ENCODE results near the gene EEFSEC.

Gene EEFSEC

DNA sequence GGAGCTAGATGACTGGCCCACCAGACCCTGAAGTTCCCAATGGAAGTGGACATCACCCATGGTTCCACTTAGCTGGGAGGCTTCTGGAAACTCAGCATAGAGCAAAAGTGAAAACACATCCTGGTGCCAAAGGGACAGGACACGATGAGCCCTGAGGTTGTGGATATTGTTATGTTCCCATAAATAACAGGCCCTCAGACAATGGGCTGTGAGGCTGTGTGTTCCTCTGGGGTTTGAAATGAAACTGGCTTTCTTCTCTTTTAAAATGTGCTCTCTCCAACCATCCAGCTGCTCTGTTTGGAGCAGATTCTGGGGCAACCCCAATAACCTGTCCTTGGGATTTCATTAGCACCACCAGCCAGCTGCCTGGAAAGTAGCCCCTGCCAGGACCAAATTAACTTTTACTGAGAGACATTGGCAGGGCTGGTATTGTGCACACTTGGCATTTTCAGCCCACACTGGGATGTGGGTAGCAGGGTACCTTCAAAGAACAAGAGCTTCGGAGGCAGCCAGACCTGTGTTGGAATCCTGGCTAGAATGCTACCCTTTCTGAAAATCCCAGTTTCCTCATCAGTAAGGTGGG, 215.9 kb downstream of the EEFSEC start:
- TF ChIP-seq, protein P1, sequence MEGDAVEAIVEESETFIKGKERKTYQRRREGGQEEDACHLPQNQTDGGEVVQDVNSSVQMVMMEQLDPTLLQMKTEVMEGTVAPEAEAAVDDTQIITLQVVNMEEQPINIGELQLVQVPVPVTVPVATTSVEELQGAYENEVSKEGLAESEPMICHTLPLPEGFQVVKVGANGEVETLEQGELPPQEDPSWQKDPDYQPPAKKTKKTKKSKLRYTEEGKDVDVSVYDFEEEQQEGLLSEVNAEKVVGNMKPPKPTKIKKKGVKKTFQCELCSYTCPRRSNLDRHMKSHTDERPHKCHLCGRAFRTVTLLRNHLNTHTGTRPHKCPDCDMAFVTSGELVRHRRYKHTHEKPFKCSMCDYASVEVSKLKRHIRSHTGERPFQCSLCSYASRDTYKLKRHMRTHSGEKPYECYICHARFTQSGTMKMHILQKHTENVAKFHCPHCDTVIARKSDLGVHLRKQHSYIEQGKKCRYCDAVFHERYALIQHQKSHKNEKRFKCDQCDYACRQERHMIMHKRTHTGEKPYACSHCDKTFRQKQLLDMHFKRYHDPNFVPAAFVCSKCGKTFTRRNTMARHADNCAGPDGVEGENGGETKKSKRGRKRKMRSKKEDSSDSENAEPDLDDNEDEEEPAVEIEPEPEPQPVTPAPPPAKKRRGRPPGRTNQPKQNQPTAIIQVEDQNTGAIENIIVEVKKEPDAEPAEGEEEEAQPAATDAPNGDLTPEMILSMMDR (conservative IDR thresholded peaks at IDR 0.05; ENCODE audit: low read depth, low read length) = no peak
- H3K4me3 ChIP-seq (ENCODE audit: low read length) = no peak overlapping the region
- no peak for DNase-seq (ENCODE audit: low read depth)

DNA sequence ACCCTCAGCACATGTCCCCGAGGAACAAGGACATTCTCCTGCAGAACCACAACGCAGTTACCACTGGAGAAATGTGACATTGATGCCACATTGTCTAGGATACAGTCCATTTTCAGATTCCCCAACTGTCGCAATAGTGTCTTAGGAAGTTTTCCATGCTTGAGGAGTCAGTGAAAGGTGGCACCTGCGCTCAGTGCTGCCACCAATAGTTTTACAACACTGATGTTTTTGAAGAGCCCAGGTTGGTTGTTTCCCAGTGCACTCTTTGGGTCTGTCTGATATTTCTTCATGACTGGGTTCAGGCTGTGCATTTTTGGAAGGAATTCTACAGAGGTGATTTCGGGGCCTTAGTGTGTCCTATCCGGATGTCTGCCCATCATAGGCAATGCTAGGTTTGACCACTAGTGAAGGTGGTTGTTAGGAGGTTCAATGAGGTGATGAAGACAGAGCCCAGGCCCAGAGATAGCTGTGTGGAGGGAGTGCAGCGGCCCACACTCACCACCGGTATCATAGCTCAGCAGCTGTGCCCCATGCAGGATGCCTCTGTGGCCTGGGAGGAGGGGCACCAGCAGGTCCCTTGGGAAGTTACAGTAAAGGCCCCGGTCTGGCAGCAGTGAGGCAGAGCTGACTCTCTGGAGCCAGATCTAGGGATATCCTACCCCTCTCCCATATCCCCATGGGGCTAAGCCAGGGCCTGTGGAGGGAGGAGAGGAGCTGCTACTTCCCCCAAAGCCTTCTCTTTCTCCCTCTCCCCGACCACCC, 216.8 kb downstream of the EEFSEC start:
- no peak for DNase-seq (ENCODE audit: low read depth)
- no peak overlapping the region for H3K4me3 ChIP-seq (ENCODE audit: low read length)
- TF ChIP-seq, protein P1 (conservative IDR thresholded peaks at IDR 0.05; ENCODE audit: low read depth, low read length) = peak; percentile 8

DNA sequence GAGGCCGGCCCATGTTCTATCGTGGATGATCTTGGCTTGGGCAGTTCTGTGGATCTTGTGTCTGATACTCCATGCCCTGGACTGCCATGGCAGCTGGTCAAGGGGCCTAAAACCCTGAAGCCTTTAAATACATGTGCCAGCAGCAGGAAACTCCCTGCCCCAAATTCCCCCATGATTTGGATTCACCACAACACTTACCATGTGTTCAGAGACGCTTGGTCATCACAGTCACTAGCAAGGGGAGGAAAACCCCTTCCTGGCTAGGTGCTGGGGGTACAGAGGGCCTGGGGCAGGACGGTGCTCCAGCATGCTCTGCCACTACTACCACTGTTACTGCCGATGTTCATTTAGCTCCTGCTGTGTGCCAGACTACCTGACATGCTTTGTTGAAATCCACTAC, 219.0 kb downstream of the EEFSEC start:
- TF ChIP-seq, protein P1 (conservative IDR thresholded peaks at IDR 0.05; ENCODE audit: low read depth, low read length) = no peak
- DNase-seq (ENCODE audit: low read depth) = no peak
- no peak overlapping the region for H3K4me3 ChIP-seq (ENCODE audit: low read length)

DNA sequence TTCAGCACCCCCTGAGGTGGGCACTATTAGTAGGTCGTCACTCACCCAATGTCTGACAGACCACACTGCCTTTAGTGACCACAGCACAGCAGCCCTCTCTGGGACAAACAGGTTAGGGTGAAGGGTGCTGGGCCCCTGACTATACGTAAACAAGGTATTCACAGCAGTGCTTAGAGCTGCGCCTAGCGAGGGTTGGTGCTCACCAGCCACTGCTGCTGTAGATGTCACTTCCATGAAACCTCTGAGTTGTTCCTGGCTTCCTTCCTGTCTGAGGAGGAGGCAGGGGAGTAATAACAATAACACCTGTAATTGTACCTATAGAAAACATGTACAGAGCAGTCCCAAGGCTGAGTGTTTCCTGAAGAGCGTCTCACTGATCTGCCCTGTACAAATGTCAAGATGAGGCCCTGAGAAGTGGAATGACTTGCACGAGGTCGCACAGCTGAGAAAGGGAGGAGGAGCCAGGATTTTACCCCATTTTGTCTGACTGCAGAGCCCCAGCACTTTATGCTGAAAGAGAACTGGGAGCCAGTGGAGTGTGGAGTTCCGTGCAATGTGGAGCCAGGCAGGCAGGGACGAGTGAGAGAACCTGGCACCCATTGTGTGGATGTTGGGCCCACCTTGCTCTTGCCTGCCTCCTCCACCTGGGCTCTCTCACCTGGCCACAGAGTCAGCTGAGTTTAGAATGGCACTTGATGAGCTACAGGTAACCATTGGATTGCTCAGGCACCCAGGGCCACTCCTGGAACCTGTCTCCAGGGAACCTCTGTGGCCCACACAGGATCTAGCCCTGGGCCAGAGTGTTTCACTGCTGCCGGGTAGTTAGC, 219.6 kb downstream of the EEFSEC start:
- TF ChIP-seq, protein P1 (conservative IDR thresholded peaks at IDR 0.05; ENCODE audit: low read depth, low read length) = no peak
- no peak for DNase-seq (ENCODE audit: low read depth)
- no peak overlapping the region for H3K4me3 ChIP-seq (ENCODE audit: low read length)

DNA sequence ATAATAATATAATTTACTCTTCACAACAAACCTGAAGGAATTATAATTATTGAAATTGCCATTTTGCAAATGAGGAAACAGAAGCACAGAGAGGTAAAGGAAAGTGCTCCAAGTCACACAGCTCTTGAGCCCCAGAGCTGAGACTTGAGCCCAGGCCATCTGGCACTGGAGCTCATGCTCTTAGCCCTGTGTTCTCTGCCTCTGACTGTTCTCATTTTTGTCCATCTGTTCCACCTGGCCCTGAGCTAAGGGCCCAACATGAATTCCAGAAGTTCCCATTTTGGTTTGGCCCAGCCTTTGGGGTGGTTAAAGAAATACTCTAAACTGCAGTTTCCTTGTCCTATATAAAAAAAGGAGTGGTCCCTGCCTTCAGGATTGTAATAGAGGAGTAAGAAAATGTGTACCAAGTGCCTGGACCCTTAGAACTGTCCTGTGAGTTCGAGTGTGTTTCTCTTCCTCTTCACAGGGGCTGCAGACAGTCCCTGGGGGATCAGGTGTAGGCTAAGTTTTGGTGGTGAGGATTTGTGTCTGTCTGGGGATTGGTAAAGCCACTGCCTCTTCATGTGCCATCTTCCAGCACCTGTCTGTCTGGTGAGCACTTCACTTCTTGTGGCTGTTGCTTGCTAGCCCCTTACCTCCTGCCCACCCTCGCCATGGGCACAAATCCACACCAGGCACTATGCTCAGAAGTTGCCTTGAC, 221.6 kb downstream of the EEFSEC start:
- no peak for DNase-seq (ENCODE audit: low read depth)
- no peak overlapping the region for H3K4me3 ChIP-seq (ENCODE audit: low read length)

DNA sequence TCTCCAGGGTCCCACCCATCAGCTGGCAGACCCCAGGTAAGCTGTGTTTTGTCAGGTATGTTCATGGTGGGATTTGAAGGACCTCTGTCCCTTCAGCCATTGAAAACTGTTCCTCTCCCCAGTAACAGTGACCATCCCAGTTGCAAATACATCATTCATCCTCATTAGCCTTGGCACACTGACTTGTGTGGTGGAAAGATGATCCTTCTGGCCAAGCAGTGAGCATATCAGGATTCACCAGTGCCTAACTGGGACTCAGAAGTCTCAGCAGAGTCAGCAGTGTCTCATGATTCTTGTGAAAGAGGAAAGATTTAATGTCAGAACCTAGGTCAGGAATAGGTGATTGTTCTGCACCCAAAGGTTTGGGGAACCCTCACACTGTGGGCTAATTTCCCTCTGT, 223.2 kb downstream of the EEFSEC start:
- DNase-seq (ENCODE audit: low read depth) = no peak
- no peak overlapping the region for H3K4me3 ChIP-seq (ENCODE audit: low read length)
- TF ChIP-seq, protein P1 (conservative IDR thresholded peaks at IDR 0.05; ENCODE audit: low read depth, low read length) = no peak

More for the DNA sequence above, 221.6 kb downstream of the EEFSEC start:
- TF ChIP-seq, protein P1 (conservative IDR thresholded peaks at IDR 0.05; ENCODE audit: low read depth, low read length) = no peak

Measured in retinal pigment epithelial cell (primary cell).